DMS53 treated with DMSO at 0.1 percent for 48 hours (cell line): ENCODE data around the gene PLEKHO2.

ENCODE experiments used
- DNase-seq: peaks from one replicate; lab custom pipeline; 2025; ENCODE audit not compliant: unreplicated experiment; lab: John Stamatoyannopoulos, UW

Gene PLEKHO2

DNA sequence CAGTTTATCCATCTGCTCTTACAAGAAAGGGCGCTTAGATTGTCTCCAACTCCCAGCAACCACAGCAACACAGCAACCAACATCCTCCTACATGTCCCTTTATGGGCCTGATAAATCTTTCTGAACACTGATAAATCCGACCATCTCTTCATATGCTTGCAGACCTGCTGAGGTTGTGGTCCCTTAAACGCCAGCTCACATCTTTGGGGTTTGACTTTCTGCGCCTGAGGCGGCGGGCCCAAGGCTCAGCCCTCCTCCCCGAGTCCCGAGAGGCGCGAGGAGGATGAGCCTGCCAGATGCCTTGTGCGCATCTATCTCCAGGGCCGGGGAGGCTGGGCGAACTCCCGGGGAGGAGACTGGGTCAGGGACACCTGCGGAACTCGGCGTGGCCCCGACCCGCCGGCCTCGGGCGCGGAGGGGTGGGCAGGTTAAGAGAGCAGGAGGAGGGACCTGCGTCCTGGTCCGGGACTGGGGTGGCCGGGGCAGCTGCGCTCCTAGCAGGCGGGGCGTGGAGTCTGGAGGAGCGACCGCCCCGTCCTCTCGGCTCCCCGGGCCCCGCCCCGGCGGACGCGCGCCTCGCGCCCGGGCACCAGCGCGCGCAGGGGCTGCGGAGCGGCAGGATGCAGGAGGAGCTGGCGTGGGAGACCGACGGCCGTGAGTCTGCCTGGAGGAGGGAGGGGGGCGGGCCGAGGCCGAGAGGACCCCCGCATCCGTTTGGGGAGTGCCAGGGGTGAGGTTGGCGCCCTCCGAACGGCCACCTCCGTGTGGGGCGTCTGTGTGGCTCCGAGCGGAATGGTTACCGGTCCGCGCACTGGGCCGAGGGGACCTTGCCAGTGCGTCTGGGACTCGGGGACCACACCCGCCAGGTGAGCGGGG lies 69.8 kb downstream of the PLEKHO2 start, which contains the start of gene ANKDD1A:
TSS of gene ANKDD1A (plus strand) at position 592 of the 876 bp plus-strand sequence. CDS start at position 621, 29 bp downstream.
- DNase-seq = peak; percentile 73

GRCh38 chr15:64912379-64913325 lies 70.9 kb downstream of the PLEKHO2 start:
- DNase-seq = no peak

DNA sequence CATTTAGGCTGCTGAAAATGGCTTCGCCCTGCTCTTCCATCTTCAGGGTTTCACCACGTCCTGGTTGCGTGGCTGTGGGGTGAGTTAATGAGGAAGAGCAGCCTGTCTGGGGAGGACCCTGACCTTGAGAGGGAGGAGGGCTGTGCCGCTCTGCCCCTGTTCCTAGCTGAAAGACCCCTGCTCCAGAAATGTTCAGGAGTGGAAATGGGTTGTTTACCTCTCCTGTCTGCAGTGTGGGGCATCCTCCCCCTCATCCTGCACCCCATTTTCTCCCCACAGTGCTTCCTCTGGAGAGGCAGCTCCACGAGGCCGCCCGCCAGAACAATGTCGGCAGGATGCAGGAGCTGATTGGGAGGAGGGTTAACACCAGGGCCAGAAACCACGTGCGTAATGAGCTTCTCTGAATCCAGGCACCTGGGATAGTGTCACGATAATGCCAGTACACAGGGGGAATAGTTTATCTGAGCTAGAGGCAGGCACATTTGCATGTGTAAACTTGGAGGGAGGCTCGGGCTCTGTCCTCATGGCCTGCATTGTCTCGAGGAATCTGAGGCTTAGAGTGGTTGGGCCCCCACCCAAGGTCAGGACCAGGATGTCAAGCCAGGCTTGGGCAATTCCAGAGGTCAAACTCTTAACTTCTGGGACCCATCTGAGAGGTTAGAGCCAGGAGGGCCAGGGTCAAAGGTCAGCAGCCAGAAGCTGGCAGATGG lies 74.0 kb downstream of the PLEKHO2 start:
- no peak for DNase-seq

DNA sequence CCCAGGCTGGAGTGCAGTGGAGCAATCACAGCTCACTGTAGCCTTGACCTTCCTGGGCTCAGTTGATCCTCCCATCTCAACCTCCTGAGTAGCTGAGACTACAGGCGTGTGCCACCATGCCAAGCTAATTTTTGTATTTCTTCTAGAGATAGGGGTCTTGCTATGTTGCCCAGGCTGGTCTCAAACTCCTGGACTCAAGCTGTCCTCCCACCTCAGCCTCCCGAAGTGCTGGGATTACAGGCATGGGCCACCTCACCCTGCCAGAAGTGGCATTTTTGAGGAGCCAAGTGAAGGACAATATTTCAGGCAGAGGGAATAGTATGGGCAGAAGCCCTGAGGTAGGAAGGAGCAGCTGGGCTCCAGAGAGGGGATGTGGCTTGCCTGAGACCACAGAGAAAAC lies 74.7 kb downstream of the PLEKHO2 start:
- DNase-seq = no peak

DNA sequence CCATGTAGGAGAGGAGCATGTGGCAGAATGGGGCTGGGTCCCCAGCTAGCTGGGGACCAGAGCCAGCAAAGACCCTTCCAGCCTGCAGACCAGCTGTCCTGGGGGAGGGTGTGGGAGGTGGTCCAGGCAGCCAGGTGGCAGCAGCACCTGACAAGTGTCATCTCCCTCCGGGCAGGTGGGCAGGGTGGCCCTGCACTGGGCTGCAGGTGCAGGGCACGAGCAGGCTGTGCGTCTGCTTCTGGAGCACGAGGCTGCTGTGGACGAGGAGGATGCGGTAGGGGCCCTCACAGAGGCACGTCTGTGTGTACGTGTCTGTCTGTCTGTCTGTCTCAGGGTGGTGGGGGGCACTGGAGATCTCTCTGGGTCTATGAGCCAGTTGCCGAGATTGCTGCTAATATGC lies 75.5 kb downstream of the PLEKHO2 start:
- DNase-seq = no peak
